HS-27A (cell line): Measurements from ENCODE around the gene STX5.
"Not testable (repeated sequence)": the region's sequence is repeated elsewhere in the genome, so short reads cannot be mapped to it uniquely, and the experiment has no call there.

ENCODE experiments used
- DNase-seq: peaks from one replicate; pipeline ENCODE4 v3.0.0-alpha.2; 2012; ENCODE audit warnings: low read depth, missing footprints

The STX5 gene

DNA sequence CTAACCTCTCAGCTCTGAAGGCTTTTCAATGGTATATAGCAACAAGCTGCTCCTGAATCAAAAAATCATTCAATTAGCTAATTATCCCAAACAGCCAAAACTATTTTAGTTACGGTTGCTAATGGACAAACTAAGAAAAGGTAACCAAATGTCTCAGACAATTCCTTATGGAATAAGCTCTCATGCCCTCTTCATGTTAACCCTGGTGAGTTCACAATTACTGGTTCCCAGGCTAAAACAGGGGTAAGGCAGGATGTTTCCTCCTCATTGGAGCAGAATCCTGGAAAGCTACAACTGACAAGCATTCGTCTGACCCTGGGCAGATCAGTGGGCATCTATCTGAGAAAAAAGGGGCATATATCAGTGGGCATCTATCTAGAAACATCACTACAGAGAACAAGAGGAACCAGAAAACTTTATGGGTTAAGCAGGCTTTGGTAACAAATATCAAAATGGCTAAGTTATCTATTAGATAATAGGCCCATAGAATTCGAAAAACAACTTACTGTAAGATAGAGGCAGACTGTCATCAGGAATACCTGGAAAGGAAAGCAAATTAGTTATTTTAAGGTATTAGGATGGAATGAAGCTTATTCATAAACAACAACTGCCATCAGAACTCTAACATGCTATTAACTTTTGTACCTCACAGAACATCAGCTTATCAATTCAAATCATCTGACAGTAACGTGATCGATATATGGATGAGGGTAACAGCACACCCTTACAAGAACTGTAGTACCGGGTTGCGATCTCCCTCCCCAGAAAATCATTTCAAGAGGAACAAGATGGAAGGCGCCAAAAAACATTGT is 22.4 kb upstream of the STX5 start:
- no peak for DNase-seq

GRCh38 chr11:62853279-62853965 is 21.6 kb upstream of the STX5 start:
- DNase-seq: no peak

DNA sequence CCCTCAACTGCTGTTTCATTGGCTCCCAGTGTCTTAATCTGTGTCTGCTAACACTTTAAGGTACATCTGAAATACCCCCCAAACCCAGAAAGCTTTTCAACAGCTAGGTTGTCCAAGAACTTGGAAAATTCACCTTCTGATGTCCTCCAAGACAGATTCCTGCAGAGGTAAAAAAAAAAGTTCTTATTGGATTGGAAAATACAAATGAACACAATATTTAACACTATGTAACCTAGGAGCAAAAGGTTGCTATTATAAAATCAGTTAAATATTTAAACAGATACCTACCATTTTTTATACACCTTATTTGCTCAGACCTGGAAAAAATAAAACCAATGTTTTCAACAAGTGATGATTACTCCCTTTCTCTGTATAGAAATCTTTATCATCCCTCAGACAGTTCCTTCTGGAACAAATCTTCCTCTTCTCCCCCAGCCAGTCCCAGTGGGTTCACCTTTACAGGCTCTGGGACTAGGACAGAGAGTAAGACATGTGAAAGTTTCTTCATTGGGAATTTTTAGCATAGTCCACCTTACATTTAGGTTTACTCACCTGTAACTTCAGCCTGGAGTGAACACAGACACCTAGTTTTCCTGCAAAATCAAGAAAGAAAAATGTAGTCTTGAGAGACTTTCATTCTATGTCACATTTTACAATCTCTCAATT is 20.8 kb upstream of the STX5 start:
- no peak for DNase-seq

DNA sequence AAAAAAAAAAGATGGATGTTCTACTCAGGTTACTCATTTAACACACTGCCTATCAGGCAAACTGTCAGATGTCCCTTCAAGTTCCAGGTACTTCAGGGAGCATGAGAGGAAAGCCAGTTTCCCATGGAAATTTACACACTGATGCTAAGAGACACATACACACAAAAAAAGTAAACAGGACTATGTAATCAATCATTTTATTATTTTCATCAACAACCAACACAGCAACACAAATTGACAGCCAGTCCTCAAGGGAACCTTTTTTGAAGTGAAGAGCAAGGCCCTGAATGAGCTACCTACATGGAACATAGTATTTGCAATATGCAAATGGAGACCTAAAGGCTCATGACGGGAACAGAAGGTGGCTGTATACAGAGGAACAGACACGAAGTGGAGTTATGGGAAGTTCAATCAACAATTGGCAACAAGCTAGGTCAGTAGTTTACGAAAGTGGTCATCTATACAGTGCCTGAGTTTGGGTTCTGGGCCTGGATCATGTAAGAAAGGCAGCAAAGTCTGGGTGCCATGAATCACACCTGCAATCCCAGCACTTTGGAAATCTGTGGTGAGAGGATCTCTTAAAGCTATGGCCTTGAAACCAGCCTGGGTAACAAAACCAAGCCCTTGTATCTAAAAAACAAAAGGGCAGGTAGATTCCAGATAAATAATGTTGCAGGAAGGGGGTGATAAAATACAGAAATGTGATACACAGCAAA is 20.1 kb upstream of the STX5 start:
- no peak for DNase-seq

- no peak for DNase-seq
These were observed 19.3 kb upstream of the STX5 start for GRCh38 chr11:62850911-62851806.

GRCh38 chr11:62847767-62848314 is 16.0 kb upstream of the STX5 start:
- DNase-seq: no peak

DNA sequence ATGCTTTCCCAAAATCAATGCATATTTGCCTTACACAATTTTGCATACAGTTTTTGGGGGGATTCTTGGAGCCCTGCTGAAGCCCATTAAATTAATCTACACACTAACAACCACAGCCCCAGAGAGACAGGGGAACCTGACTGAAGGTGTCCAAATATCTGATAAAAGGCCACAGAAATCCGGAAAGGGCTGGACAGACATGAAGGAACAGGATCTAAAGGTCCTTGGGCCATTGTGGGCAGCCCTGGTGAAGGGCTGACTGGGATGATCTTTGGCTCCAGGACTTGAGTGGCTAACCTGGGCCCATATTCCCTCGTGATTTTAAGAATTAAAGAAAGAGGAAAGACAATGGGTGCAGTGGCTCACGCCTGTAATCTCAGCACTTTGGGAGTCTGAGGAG is 14.3 kb upstream of the STX5 start:
- no peak for DNase-seq

- DNase-seq: no peak
These were observed 12.3 kb upstream of the STX5 start for GRCh38 chr11:62844154-62844553.

DNA sequence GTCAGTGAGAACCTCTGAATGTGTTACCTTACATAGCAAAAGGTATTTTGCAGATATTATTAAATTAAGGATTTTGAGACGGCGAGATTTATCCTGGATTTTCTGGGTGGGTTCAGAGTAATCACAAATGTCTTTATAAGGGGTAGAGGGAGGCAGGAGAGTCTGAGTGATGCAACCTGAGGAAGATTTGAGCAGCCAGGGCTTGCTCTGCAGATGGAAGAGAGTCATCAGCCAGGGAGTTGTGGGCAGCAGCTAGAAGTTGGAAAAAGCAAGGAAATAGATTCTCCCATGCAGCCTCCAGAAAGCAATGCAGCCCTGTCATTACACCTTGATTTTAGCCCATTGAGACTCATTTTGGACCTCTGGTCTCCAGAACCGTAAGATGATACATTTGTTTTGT is 11.6 kb upstream of the STX5 start:
- DNase-seq: no peak

DNA sequence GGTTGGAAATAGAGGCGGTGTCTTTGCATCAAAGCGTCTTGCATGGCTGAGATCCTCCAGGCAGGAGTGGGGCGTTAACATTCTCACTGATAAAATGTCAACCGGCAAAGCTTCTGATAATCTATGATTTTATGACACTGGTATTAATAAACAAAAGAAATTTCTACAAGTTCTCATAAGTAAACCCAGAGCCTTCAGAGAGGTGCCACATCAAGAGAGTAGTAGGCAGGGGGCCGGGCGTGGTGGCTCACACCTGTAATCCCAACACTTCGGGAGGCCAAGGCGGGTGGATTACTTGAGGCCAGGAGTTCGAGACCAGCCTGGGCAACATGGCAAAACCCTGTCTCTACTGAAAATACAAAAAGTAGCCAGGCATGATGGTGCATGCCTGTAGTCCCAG is 11.0 kb upstream of the STX5 start:
- not testable (repeated sequence) for DNase-seq

- no peak for DNase-seq
These were observed 10.4 kb upstream of the STX5 start for GRCh38 chr11:62842171-62842741.

DNA sequence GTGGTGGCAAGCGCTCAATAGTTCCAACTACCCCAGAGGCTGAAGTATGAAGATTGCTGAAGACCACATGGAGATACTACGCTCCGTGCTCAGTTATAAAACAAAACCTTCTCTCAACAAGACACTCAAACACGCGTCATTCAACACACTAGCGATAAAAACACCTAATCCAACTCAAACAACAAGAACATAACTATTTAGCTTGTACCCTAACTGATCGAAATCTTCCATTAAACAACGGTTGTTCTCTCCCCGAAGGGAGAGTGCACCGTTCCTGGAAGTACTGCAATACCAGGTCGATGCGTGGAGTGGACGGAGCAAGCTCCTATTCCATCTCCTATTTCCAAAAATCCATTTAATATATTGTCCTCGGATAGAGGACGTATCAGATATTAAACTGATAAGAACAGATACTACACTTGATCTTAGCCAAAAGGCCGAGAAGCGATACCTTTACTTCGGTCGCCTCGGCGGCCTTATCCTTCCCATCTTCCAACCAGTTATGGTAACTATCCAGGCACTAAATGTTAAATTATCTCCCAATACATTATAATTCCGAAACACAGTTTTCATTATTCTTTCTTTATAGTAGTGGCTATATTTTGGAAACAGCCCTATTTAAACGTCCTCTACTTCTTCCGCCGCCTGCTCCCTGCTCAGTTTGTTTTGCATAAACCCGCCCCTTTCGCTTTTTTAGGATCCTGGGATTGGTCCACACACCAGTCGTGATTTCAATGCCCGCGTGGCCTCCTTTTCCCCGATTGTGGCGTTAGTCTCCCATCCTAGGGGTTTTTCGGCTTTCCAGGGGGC is 9.7 kb upstream of the STX5 start:
- peak; percentile 99 for DNase-seq

- DNase-seq: peak; percentile 95
These were observed 9.0 kb upstream of the STX5 start for GRCh38 chr11:62840721-62841360.

DNA sequence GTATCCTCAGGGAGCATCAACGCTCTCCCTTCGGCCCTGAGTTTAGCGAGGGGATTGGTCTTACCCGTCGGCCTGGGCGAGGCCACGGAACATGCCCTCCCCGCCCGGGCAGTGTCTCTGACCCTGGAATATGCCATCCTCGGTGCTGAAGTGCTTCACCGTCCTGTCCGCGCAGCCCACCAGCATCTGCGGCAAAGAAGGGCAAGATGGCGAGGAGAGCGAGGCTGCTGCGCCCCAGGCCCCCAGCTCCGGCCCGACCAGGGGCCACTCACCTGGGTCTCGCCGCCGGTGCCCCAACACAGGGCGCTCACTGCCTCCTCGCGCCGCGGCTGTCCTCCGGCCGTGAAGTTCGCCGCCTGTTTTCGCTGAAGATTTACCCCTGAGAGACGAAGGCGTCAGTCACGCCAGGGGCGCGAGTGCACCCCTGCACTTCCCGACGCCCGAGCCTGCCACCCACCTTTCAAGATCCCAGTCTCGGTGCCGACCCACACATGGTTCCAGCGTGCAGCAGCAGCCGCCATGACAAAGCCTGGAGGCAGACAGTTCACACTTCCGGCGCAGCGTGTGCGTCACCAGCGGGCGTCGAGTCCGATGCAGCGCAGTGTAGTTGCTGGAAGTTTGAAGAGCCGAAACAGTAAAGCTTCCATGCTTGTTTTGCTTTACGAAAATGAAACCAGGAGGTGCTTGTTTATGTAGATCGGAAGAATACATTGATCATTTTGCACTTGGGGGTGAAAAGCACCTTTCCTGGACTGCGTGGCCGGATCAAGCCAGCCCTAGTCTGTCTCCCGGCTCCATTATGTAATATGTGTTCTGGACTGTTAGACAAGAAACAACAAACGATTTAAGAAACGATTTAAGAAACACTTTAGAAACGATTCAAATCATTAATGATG is 7.4 kb upstream of the STX5 start, which contains the start of gene WDR74:
WDR74 (minus strand) TSS at position 541 of the 896 bp plus-strand sequence; CDS start at position 521, 20 bp downstream.
- peak; percentile 83 for DNase-seq

DNA sequence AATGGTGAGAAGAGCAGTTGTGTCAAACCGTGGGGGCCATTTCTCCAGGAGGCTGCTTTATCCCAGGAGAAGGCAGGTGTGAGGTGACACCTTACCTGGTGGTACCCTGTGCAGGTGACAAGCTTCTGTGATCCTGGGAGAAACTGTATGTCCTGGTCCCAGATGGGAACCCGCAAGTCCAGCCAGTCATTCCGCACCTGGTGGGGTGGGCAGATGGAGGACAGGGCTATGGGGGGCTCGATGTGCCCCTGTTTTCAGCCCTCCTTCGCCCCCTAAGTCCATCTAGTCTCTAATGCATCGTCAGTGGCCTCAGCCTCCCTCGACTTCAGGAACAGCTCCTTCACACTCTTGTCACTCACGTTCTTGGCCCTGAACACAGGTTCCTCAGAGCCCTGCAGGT is 3.5 kb upstream of the STX5 start:
- DNase-seq: no peak

- DNase-seq: no peak
These were observed 734 bp upstream of the STX5 start, which contains the start of gene TEX54 for GRCh38 chr11:62832336-62833234. TSS of gene TEX54 (minus strand) at chr11:62832841.
